CD4-positive, alpha-beta T cell treated with Interleukin-21 for 1 hour (primary cell): ENCODE results near the gene FUT8.
A peak's percentile ranks its signal among the peaks of the same experiment; 100 is the strongest.

ENCODE experiments used
- DNase-seq: peaks from one replicate; pipeline ENCODE4 v3.0.0-alpha.2; 2020

Gene FUT8

DNA sequence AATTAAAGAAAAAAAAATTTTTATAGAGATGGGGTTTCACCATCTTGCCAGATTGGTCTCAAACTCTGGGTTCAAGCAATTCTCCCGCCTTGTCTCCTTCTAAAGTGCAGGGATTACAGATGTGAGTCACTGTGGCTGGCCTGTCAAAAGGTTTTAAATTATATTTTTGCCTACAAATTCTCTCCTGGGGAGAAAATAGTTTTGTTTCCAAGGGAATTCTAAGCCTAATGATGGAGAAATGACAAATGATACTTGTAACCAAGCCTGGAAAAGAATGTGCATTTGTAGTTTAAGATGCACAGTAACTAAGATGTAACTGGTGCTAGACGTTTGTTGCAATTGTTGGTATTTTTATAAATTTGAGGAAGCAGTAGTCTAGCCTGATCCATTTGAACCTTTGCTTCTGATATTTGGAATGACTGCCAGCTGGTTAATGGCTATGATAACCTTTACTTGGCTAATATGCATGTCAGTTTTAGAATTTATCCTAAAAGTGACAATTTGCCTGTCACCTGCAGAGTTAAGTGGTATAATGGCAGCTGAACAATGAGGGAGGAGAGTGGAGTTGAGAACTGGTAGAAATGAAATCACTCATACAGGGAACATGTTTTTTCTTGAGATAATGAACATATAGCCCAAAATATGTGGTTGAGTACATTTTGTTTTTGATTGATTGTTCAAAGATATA is 148.0 kb downstream of the FUT8 start:
- DNase-seq: no peak

- DNase-seq: no peak
Measured at GRCh38 chr14:65564370-65564769, 151.8 kb downstream of the FUT8 start.

DNA sequence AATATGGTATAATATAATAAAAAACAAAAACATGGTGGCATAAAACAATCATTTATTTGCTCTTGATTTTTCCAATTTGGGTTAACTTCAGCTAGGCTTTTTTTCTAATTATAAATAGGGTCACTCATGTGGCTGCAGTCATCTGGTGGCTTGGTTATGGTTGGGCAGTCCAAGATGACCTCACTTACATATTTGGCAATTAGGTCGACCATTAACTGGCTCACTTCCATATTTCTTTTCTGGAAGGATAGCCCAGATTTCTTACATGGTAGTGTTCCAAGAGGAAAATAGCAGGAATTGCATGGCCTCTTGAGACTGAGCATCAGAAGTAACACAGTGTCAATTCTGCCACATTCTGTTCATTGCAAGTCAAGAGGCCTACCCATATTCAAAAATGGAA is 153.4 kb downstream of the FUT8 start:
- no peak for DNase-seq

DNA sequence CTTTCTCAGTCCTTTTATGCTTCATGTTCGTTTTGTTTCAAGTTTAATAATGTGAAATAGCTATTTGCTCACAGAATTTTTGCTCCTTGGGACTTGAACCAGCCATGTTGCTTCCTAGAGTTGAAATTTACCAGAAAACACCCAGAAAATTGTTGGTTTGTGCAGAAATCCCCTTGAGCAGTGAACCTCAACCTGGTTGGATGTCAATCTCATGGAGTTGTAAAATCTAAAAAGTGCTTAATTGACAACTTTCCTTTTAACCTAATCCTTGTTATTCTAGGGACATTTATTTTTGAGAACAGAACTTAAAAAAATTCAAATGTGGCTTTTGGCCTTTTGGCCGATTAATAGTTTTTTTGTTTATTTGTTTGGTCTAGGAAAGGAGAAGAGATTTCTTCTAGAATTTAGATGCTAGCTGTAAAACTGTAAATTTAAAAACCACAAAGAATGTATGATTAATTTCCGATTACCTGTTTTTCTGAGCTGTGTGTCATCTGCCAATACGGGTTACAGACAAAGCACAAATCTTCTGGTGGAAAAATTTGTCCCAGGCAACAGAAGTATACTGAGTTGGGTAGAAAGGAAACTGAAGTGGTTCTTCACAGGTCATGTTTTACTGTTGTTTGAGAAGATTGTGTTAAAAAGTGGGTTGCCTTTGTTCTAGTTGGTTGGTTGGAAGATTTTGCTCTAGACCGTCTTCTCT is 154.4 kb downstream of the FUT8 start:
- DNase-seq: peak; percentile 2

GRCh38 chr14:65574611-65575010 is 162.1 kb downstream of the FUT8 start:
- DNase-seq: no peak

- DNase-seq: no peak
Measured at GRCh38 chr14:65575389-65575788, 162.9 kb downstream of the FUT8 start.

DNA sequence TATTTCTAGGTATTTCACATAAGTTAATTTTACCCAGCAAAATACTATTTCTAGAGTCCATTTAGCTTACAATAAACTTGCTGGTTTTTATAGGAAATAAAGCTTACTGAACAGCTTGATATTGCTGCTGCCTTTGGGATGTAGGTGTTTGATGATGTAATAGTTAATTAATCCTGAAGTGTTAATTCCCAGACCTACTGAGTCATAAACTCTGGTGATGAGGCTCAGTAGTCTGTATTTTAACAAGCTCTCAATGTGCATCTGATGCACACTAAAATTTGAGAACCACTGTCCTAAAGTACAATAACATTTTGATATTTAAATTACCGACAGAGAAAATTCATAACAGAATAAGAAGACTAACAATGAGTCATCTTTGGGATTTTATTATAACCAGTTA is 168.4 kb downstream of the FUT8 start:
- DNase-seq: no peak

DNA sequence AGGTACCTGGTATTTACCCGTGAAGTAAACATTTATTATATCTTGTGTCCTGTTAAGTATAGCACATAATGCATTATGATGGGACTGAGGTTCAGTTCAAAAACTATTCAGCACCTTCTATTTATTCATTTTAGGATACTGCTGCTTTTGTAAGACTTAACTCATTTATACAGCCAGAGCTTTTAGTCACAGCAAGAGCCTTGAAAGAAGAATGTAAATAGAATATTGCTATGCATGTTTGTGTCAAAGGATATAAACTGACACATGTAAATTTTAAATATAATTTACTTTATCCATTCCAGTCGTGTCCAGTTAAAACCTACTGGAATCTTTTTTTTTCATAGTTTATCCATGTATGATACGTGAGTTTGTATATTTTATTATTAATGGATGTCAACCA is 168.8 kb downstream of the FUT8 start:
- no peak for DNase-seq

- DNase-seq: no peak
Measured at GRCh38 chr14:65581799-65582198, 169.3 kb downstream of the FUT8 start.

DNA sequence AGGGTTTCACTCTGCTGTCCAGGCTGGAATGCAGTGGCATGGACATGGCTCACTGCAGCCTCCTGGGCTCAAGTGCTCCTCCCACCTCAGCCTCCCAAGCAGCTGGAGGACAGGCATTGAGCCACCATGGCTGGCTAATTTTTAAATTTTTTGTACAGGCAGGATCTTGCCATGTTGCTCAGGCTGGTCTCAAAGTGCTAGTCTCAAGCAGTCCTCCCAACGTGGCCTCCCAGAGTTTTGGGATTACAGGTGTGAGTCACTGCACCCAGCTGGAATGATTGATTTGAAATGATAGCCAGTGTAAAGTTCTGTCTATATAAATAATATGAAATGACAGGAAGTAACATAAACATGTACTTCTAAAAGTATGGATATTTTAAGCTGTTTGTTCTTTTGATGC is 172.7 kb downstream of the FUT8 start:
- DNase-seq: no peak

DNA sequence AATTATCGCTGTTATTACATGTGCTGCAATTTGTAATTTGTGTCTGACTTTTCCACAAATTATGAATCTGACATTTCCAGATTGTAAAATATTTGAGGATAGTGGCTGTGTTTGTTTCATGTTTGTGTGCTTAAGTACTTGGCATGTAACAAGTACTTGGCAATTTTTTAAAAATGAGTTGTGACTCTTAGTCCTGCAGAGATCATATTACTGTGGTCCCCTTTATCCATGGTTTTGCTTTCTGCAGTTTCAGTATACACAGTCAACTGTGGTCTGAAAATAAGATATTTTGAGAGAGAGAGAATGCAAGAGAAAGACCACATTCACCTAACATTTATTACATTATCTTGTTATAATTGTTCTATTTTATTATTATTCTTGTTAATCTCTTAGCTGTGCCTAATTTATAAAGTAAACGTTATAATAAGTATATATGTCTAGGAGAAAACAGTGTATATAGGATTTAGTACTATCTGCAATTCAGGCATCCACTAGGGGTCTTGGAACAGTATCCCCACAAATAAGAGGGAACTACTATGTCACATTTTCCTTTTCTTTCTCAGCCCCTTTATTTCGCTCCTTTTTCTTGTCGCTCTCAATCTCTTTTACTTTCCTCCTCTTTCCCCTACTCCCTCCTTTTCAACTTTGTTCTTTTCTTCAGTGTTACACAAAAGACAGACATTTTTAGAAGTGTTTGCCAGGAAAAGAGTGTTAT is 176.1 kb downstream of the FUT8 start:
- DNase-seq: no peak

- no peak for DNase-seq
Measured at GRCh38 chr14:65594153-65594881, 181.8 kb downstream of the FUT8 start.

DNA sequence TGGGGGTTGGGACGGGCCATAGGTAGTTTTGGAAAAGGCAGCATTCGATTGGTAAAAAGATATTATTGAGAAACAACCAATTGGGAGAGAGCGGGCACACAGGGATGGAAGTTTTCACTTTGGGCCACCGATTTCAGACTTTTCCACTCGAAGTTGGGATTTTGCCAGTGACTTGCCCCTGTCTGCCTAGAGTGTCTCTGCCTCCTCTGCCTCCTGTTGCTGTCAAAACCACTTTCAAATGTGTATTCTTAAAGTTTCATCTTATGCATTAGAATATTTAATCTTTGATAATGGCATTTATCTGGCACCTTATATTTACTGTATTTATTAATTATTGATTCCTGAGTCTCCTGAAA is 182.3 kb downstream of the FUT8 start:
- DNase-seq: no peak

GRCh38 chr14:65599375-65599774 is 186.8 kb downstream of the FUT8 start:
- DNase-seq: no peak

GRCh38 chr14:65600742-65601141 is 188.2 kb downstream of the FUT8 start:
- DNase-seq: no peak

DNA sequence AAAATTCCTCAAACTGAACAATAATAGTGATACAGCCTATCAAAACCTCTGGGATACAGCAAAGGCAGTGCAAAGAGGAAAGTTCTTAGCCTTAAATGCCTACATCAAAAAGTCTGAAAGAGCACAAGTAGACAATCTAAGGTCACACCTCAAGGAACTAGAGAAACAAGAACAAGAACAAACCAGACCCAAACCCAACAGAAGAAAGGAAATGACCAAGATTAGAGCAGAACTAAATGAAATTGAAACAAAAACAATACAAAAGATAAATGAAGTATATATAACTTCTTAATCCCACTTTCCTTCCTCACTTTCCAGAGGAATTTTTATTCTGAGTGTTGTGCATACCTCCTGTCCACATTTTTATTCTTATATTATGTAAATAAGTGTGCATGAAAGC is 192.0 kb downstream of the FUT8 start:
- no peak for DNase-seq

DNA sequence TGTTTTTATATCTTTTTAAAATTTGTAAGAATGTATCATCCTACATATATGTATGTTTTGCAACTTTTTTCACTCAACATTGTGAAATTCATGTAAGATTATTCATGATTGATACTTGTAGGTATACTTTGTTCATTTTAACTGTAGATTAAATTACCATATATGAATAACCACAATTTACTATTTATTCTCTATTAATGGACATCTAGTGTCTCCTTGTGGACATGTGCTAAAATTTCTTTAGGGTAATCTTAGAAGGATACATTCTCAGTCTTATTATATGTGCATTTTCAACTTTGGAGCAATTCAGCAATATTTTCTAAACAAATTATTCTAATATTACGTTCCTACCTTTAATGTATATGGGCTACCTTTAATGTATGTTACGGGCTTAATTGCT is 192.4 kb downstream of the FUT8 start:
- no peak for DNase-seq

- DNase-seq: no peak
Measured at GRCh38 chr14:65606460-65606859, 193.9 kb downstream of the FUT8 start.

DNA sequence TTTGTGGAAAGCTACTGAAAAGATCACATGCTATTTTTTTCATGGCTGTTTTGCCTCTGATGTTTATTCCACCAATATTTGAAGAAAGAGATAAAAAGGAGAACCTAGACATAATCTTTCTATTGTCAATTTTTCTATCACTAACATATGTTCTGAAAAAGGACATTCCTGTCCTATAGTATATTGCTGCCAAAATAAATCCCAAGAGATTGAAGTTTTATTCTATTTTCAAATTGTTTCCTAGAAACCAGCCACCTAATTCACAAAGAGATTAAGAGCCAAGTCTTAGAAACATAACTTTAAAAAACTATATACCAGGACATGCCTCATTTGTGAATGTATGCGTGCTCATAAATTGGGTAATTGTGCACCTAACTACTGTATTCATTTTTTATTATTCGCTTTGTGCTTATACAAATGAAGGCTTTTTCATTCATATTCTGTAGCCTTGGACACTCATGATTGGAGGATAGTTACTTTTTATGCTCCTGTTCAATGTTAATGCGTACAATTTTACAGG is 200.7 kb downstream of the FUT8 start:
- no peak for DNase-seq

DNA sequence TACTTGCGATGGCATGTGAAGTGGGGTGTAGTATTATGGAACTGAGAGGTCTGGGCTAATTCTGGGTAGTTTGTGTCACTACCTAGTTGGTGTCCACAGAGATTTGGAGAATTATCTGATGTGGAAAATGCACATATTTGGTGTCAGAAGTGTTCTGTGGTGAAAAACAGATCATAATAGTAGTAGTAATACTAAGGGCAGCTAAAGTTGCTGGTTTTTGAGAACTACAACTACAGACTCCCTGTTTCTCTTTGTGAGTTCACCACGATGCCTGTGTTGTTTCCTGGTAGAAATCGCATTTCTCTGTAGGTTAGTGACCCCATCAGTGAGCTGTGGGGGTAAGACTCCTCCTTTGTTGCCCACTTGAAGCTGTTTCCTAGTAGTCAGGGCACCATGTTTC is 206.5 kb downstream of the FUT8 start:
- no peak for DNase-seq

DNA sequence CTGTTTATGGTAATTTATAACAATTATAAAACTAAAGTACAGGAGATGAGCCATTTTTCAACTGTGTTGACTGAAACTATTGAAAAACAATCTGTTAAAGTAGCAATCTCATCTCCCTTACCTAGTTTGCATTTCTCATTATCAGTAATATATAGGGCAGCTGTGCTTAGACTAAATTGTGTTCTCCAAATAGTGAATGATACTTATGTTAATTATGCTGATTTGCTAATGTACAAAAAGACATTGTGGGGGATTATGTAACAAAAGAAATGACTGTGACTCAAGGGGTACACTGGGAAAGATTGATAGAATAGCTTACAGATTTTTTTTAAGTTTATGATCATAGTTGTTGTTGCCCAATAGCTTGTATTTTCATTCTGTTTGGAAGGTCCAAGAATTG is 207.7 kb downstream of the FUT8 start:
- no peak for DNase-seq

- DNase-seq: no peak
Measured at GRCh38 chr14:65622703-65623102, 210.2 kb downstream of the FUT8 start.

GRCh38 chr14:65623759-65624158 is 211.2 kb downstream of the FUT8 start:
- no peak for DNase-seq
